ENCODE data around the gene CTU2.
A peak's percentile ranks its signal among the peaks of the same experiment; 100 is the strongest.

The CTU2 gene

GRCh38 chr16:88743693-88744576 lies 37.6 kb downstream of the CTU2 start:
- DNase-seq (ENCODE audit: low read depth): peak; percentile 35

GRCh38 chr16:88744577-88745521 lies 38.5 kb downstream of the CTU2 start:
- no peak for DNase-seq (ENCODE audit: low read depth)

DNA sequence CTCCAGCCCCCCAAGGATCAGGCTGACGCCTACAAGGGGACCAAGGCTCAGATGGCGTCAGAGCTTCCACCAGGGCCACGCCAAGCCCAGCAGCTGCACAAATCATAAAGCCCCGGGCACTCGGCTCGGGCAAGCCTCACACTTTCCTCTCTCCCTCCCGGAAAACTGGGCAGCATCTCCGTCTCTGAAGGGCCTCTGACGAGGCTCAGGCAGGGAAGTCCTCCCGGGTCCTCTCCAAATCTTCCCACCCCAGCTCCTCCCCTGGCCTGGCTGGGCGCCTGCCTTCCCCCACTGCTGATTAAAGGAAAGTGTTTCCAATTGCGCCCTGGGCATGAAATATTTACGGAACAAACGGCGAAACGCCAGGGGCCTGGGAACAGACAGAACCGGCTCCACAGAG lies 40.2 kb downstream of the CTU2 start:
- DNase-seq (ENCODE audit: low read depth): no peak

DNA sequence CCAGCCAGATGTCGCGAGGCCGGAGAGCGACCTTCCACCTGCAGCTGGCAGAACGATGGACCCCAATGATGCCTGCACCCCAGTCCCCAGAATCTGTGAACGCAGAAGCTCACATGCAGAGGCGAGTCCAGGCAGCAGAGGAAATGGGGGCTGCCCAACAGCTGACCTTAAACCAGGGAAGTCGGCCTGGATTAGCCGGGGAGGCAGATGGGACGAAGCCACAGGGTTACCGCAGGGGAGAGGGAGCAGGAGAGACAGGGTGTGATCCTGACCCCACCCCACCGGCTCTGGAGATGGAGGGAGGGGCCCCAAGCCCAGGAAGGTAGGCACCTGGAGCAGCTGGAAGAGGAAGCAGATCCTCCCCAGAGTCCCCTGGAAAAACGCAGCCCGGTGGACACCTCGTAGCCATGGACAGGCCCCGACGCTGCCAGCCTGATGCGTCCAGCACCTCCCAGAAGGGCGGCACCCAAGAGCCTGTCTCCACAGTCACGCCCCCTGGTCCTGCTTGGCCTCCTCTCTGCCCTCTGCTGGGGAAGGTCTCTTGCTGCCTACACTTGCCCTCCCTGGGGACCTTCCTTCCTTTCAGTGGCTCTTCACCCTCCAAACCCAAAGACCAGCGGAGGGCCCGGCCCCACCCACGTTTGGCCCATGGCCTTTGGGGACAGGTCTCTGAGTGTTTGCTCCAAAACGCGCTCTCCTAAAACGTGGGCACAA lies 41.4 kb downstream of the CTU2 start:
- DNase-seq (ENCODE audit: low read depth): no peak

- no peak for DNase-seq (ENCODE audit: low read depth)
Observed at GRCh38 chr16:88748364-88748763, 42.1 kb downstream of the CTU2 start.

GRCh38 chr16:88749358-88749757 lies 43.1 kb downstream of the CTU2 start:
- no peak for DNase-seq (ENCODE audit: low read depth)

- DNase-seq (ENCODE audit: low read depth): no peak
Observed at GRCh38 chr16:88750854-88751253, 44.6 kb downstream of the CTU2 start.

GRCh38 chr16:88752386-88753002 lies 46.2 kb downstream of the CTU2 start:
- DNase-seq (ENCODE audit: low read depth): no peak

GRCh38 chr16:88753191-88753590 lies 46.9 kb downstream of the CTU2 start:
- DNase-seq (ENCODE audit: low read depth): no peak

DNA sequence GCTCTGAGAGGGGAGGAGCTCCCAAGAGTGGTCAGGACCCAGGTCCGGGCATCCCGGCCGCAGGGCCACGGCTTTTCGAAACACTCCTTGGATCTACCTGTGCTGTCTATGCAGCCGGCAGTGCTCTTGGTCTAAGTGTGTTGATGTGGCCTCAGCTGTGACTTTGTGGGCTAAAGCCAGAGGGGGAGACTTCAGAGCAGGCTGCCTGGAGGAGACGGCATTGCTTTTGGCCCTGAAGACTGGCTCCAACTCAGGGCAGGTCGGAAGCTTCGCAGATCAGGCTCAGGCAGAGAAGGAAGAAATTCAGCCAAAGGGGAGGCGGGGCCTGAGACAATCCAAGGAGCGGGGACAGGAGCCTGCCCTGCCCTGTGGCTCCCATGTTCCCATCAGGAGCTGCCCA lies 47.3 kb downstream of the CTU2 start:
- no peak for DNase-seq (ENCODE audit: low read depth)

- no peak for DNase-seq (ENCODE audit: low read depth)
Observed at GRCh38 chr16:88754109-88754911, 48.0 kb downstream of the CTU2 start.

DNA sequence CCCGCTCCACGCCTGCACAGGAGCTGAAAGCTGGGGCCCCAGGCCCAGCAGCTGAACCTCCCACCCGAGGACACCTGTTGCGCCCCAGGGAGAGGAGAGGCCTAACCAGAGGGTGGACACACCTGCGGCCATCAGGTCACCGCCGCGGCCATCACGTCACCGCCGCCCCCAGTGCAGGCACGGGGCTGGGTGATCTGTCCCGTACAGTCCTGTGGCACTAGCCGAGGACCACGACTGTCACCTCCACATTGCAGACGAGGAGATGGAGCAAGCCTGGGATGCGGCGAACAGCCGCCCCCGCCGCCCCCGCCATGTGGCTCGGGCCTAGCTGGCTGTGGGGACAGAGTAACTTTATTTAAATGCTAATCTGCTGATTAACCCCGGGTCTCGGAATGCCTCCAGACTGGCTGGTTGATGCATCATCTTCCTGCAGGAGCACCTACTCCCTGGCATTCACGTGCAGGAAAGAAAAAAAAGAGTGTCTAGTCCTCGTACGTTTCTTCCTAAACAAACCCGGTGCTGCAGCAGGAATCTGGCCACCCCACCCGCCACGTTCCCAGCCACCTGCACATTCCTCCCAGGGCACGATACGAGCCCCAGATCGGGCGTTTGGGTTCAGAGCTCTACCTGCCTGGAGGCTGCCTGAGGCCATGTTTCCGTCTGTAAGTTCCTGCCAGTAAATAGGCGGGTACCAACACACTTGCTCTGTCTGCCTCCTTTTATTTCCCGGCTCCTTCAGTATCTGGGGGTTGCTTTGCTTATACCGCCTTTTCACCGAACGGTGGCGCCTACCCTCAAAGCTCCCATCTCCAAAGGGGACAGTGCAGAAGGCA lies 48.8 kb downstream of the CTU2 start:
- DNase-seq (ENCODE audit: low read depth): no peak

DNA sequence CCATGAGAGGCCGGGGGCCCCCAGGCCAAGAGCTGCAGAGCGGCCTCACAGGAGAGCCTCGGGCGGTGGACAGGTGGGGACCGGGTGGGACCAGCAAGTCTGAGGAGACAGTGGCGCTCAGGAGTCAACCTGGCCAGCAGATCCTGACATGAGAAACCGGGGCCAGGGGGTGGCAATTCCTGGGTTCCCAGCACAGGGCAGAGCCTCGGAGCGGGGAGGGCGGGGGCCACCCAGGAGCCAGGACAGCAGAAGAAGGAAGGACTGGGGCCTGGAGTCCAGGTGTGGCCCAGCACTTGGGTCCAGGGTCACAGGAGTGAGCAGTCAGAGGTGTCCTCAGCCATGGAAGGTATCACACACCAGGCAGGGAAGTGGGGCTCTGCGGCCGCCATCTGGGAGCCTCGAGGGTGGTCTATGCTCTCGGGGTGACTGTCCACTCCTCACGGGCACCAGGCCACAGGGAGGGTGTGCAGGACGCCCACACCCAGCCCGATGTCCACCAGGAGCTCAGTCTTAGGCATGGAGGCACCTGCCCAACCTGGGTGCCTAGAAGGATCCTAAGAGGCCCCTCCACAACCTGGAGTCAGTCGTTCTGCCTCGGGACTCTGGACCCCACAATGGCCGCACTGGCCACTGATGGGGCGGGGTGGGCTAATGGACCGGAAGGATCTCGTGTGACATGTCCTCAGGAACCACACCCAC lies 49.6 kb downstream of the CTU2 start:
- DNase-seq (ENCODE audit: low read depth): no peak

DNA sequence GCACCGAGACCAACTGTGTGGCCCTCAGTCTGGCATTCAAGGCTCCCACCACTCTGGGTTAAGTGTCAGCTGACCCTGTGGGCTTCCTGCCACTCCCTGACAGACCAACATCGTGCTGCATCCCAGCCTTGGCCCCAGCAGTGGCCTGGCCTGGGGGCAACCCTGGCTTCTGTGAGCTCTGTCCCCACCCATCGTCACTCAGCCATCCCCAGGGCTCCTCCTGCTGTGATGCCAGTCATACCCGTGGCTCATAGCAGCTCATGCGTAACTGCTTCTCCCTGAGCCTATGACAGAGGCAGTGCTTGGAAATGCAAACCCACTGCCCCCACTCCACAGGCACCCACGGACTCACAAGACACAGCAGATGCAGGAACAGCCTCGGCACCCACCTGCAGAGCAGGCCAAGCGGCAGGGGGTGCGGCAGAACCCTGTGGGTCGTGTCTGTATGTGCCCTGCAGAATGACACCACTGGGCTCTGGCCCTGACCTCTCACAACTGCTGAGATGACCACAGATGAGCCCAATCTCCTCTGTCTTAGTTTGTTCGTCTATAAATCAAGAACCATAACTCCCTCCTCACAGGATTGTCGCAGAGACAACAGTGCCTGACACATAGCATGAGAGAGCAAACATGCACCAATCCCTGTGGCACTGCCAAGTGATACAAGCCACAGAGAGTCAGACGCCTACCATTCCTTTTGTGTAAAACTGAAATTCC lies 52.1 kb downstream of the CTU2 start:
- no peak for DNase-seq (ENCODE audit: low read depth)

- no peak for DNase-seq (ENCODE audit: low read depth)
Observed at GRCh38 chr16:88758944-88759244, 52.6 kb downstream of the CTU2 start.

DNA sequence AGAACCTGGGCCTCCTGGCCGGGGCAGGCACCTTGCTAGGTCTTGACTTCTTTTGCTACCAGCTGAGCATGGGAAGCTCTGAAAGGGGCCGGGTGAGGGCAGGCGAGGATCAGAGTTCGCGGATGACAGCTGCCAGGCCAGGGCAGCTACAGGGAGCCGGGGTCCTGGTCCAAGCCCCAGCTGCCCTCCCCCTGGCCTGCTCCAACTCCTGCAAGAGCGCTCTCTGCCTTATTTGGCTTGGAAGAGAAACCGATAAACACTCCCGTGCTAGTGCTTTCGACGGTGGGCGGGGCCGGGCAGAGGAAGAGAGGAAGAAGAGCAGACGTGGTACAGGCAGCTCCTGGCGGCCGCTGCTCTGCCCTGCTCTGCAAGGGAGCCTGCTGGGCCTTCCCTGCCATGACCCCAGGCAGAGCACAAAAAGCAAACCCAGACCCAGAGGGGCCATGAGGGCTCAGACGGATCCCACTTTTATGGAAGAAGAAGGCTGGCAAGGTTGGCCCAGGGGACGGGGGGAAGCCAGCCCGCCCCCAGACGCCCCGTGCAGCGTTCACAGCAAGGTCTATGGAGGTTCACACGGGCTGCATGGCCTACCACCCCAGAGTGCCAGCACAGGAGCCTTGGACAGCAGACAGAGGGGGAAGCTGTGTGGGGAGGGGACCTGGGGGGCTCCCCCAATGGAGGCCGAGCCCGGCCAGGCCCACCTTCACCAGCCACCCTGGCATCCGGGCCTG lies 53.1 kb downstream of the CTU2 start:
- DNase-seq (ENCODE audit: low read depth): no peak

- DNase-seq (ENCODE audit: low read depth): no peak
Observed at GRCh38 chr16:88759976-88760350, 53.7 kb downstream of the CTU2 start.

DNA sequence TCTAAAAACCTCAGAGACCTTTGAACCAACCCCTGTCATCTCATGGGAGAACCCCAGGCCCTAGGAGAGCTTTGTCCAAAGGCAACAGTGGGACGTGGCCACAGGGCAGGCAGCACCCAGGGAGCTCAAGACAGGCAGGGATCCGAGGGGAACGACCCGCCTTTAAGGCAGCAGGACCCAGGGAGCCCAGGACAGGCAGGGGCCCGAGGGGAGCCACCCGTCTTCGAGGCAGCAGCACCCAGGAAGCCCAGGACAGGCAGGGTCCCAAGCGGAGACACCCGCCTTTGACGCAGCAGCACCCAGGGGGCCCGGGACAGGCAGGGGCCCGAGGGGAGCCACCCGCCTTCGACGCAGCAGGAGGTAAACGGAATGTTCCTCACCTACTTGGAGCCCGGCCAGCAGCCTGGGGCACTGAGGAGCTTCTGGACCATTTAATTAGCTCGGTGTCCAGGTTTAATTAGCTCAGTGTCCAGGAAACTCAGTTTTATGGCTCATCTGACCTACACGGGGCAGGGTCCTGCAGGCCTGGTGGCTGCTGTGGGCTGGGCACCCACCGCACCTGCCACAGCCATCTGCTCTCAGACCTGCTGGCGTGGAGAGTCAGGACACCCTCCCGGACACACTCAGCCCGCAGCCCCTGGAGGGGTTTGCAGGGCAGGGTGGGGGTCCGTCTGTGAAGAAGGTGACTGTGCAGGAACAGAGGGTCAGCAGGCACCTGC lies 54.3 kb downstream of the CTU2 start:
- DNase-seq (ENCODE audit: low read depth): no peak
